HUES6 (cell line): ENCODE data around the gene CRTC1.
"Not testable (repeated sequence)": the region's sequence is repeated elsewhere in the genome, so short reads cannot be mapped to it uniquely, and the experiment has no call there.

Experiments
- H3K27ac ChIP-seq: 2 replicates; pipeline ENCODE4 v1.7.0; 2013; ENCODE audit warnings: low read depth, mild to moderate bottlenecking, low read length, inconsistent platforms
- H3K27me3 ChIP-seq: 2 replicates; pipeline ENCODE4 v1.6.1; 2013; ENCODE audit warnings: low read length; ENCODE audit not compliant: control insufficient read depth, insufficient read depth
- H3K36me3 ChIP-seq: 2 replicates; pipeline ENCODE4 v1.6.1; 2013; ENCODE audit warnings: low read length; ENCODE audit not compliant: control insufficient read depth, insufficient read depth
- H3K4me1 ChIP-seq: 2 replicates; pipeline ENCODE4 v1.6.1; 2013; ENCODE audit warnings: low read length; ENCODE audit not compliant: control insufficient read depth, insufficient read depth
- H3K4me3 ChIP-seq: 2 replicates; pipeline ENCODE4 v1.5.1; 2013; ENCODE audit warnings: low read depth, low read length
- H3K9ac ChIP-seq: one replicate; pipeline ENCODE4 v1.6.1; 2013; ENCODE audit warnings: mild to moderate bottlenecking, low read length
- H3K9me3 ChIP-seq: 2 replicates; pipeline ENCODE4 v1.6.1; 2013; ENCODE audit warnings: low read depth, low read length; ENCODE audit not compliant: control insufficient read depth, insufficient read depth

The CRTC1 gene

GRCh38 chr19:18803550-18804138, 120.2 kb downstream of the CRTC1 start:
- Histone ChIP-seq H3K27me3 (peaks cover 67% of the 10 kb centered on the region), H3K9ac (no peak overlapping the region), H3K4me1 (no peaks in the 10 kb centered on the region), H3K9me3 (no peaks in the 10 kb centered on the region), H3K27ac (no peak overlapping the region), H3K4me3 (no peak overlapping the region), H3K36me3 (no peaks in the 10 kb centered on the region)

DNA sequence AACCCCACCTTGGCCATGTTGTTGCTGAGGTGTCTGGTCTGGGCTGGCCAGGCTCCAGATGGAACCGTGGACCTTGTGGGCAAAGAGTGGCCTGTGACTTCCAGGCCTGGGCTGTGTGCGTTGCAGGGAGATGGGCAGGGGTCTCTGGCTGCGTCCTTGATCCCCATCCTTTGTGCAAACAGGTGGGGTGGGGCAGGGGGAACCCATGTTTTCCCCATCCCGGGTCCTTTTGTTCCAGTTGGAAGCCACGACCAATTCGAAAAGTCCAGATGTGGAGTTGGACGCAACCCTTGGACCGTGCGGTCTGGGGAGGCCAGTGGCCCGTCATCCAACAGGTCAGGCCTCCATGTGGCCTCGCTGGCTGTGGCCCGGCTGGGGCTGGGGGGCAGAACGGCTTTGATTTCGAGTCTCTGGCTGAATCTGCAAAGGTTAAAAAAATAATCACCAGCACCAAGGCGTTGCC, 120.7 kb downstream of the CRTC1 start:
- Histone ChIP-seq H3K27ac (no peak overlapping the region), H3K4me1 (no peaks in the 10 kb centered on the region), H3K4me3 (no peak overlapping the region), H3K9ac (no peak overlapping the region), H3K27me3 (peaks cover 66% of the 10 kb centered on the region), H3K36me3 (no peaks in the 10 kb centered on the region), H3K9me3 (no peaks in the 10 kb centered on the region)

- H3K4me3 ChIP-seq, result no peak overlapping the region
- peaks cover 66% of the 10 kb centered on the region for H3K27me3 ChIP-seq
- no peaks in the 10 kb centered on the region for H3K9me3 ChIP-seq
- no peaks in the 10 kb centered on the region for H3K36me3 ChIP-seq
- H3K27ac ChIP-seq, result no peak overlapping the region
- H3K4me1 ChIP-seq, result no peaks in the 10 kb centered on the region
- H3K9ac ChIP-seq, result no peak overlapping the region
Measured at GRCh38 chr19:18804643-18805042, 121.2 kb downstream of the CRTC1 start.

DNA sequence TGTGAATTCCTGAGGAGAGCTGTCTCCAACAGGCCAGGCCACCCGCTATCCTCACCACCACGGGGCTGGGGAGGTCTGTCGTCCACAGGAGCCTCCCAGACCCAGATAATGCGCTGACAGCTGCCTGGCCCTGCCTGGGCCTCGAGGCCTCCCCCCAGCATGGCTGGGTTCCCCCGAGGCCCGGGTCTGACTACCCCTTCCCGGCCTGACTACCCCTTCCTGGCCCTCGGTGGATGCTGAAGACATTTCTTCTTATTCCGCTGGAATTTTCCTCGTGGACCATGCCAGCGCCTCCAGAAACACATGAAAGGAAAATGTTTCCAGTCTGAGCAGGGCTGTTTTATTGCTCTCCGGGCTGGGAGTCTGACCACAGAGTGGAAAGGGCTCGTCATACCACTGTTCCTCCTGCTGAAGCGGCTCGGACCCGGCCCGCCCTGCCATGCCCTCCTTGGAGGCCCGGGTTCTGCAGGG, 124.4 kb downstream of the CRTC1 start:
- H3K9me3 ChIP-seq, result no peaks in the 10 kb centered on the region
- H3K36me3 ChIP-seq, result no peaks in the 10 kb centered on the region
- no peaks in the 10 kb centered on the region for H3K4me1 ChIP-seq
- peaks cover 49% of the 10 kb centered on the region for H3K27me3 ChIP-seq
- H3K27ac ChIP-seq, result no peak overlapping the region
- H3K9ac ChIP-seq, result no peak overlapping the region
- H3K4me3 ChIP-seq, result no peak overlapping the region

GRCh38 chr19:18809149-18809868, 125.8 kb downstream of the CRTC1 start:
- H3K4me3 ChIP-seq, result no peak overlapping the region
- no peaks in the 10 kb centered on the region for H3K9me3 ChIP-seq
- H3K4me1 ChIP-seq, result no peaks in the 10 kb centered on the region
- no peaks in the 10 kb centered on the region for H3K36me3 ChIP-seq
- peaks cover 53% of the 10 kb centered on the region for H3K27me3 ChIP-seq
- no peak overlapping the region for H3K9ac ChIP-seq
- H3K27ac ChIP-seq, result no peak overlapping the region

DNA sequence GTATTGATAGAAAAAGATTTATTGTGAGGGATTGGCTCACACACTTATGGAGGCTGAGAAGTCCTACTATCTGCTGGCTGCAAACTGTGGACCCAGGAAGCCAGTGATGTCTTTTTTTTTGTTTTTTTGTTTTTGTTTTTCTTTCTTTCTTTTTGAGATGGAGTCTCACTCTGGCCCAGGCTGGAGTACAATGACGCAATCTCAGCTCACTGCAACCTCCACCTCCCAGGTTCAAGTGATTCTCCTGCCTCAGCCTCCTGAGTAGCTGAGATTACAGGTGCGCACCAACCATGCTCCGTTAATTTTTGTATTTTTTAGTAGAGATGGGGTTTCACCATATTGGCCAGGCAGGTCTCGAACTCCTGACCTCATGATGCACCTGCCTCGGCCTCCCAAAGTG, 128.2 kb downstream of the CRTC1 start:
- H3K27me3 ChIP-seq, result peaks cover 49% of the 10 kb centered on the region
- not testable (repeated sequence) for H3K4me3 ChIP-seq, H3K4me1 ChIP-seq, H3K36me3 ChIP-seq, H3K9ac ChIP-seq, H3K27ac ChIP-seq, H3K9me3 ChIP-seq

DNA sequence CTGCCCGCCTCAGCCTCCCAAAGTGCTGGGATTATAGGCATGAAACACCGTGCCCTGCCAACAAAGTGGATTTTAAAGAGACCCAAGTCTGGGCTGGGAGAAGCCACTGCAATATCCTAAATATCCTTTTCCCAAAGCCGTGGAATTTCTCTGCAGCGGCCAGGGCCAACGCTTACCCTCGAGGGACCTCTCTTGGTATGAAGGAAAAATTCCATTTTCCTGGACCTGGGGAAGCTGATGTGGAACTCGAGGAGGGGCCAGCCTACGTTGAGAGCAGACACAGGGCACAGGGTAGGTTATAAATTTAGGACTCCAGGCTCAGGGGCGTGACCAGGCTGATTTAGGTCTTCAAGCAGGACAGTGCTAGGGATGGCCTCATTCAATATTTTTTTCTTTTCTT, 130.6 kb downstream of the CRTC1 start:
- no peaks in the 10 kb centered on the region for H3K9me3 ChIP-seq
- H3K36me3 ChIP-seq, result no peaks in the 10 kb centered on the region
- peaks cover 37% of the 10 kb centered on the region for H3K27me3 ChIP-seq
- no peak overlapping the region for H3K27ac ChIP-seq
- no peak overlapping the region for H3K9ac ChIP-seq
- H3K4me3 ChIP-seq, result no peak overlapping the region
- H3K4me1 ChIP-seq, result no peaks in the 10 kb centered on the region

GRCh38 chr19:18815673-18816072, 132.2 kb downstream of the CRTC1 start:
- Histone ChIP-seq H3K4me3 (no peak overlapping the region), H3K27me3 (peaks cover 30% of the 10 kb centered on the region), H3K36me3 (no peaks in the 10 kb centered on the region), H3K9ac (no peak overlapping the region), H3K4me1 (no peaks in the 10 kb centered on the region), H3K27ac (no peak overlapping the region), H3K9me3 (no peaks in the 10 kb centered on the region)

GRCh38 chr19:18816645-18817044, 133.2 kb downstream of the CRTC1 start:
- H3K4me3 ChIP-seq, H3K9ac ChIP-seq, H3K9me3 ChIP-seq, H3K4me1 ChIP-seq, H3K27ac ChIP-seq, H3K36me3 ChIP-seq: not testable (repeated sequence)
- H3K27me3 ChIP-seq, result peaks cover 30% of the 10 kb centered on the region

- Histone ChIP-seq H3K27ac (no peak overlapping the region), H3K9ac (no peak overlapping the region), H3K4me1 (no peaks in the 10 kb centered on the region), H3K9me3 (no peaks in the 10 kb centered on the region), H3K36me3 (no peaks in the 10 kb centered on the region), H3K4me3 (no peak overlapping the region), H3K27me3 (peaks cover 23% of the 10 kb centered on the region)
Measured at GRCh38 chr19:18817574-18817973, 134.1 kb downstream of the CRTC1 start.

GRCh38 chr19:18828786-18829185, 145.3 kb downstream of the CRTC1 start:
- Histone ChIP-seq H3K4me3 (no peak overlapping the region), H3K9ac (no peak overlapping the region), H3K4me1 (peaks cover 6% of the 10 kb centered on the region), H3K36me3 (no peaks in the 10 kb centered on the region), H3K27me3 (peaks cover 10% of the 10 kb centered on the region), H3K9me3 (peaks cover 7% of the 10 kb centered on the region; the same call in 1 of the 2 replicates), H3K27ac (no peak overlapping the region)
